ENCODE measurements around the gene CCDC157. TPM values are rescaled to one million over a fixed set of nuclear protein-coding genes. Genes with fewer than 3 reads are reported as not detected.

CCDC157 gene
- total and polyA plus RNA-seq, 9 of the 15 experiments (the other 6 are each of a cell fraction or from before 2014, with no cell fraction given): 0.04 to 1.3 (median 0.68) TPM

- DNase-seq (ENCODE audit: extremely low read depth in 1 of 4, low spot score in 3 of 4) (no peak), FAIRE-seq (no peak), ATAC-seq (no peak)
- intact Hi-C loops (cut with micrococcal nuclease) (no loop called here), in situ Hi-C loops (cut with MboI) (no loop called here)
- BruUV-seq (replicated peaks): no TSS peak
- ChIA-PET POLR2A (interaction anchor here (0.8 kb wide), 1 partner anchor 324 kb away, joined by 3 read pairs; no protein-coding TSS in a partner anchor), CTCF (ENCODE audit: low intra/inter-chr PET ratio) (no interaction called here)
- peaks cover 0 to 14% of the 10 kb centered on the region in 2 experiments; a peak in 3 of 5 replicates for H3K4me1 ChIP-seq (replicated peaks in 1 of 2; ENCODE audit: control insufficient read depth in 2 of 2, insufficient read depth in 2 of 2, low read length in 2 of 2)
- H4K20me1 ChIP-seq (replicated peaks; ENCODE audit: control insufficient read depth, insufficient read depth, low read length): no peaks in the 10 kb centered on the region; the same call in 1 of the 2 replicates
- no peak for TF ChIP-seq NR1H2 (CRISPR knock-in tag; IDR thresholded peaks at IDR 0.05)
- no peak for TF ChIP-seq ZNF431 (CRISPR knock-in tag; IDR thresholded peaks at IDR 0.05)
- TF ChIP-seq POU5F1 (IDR thresholded peaks at IDR 0.05; ENCODE audit: borderline replicate concordance, low read depth, low read length, partially characterized antibody): no peak
- no peak for TF ChIP-seq KLF1 (tag; IDR thresholded peaks at IDR 0.05)
- no peak for TF ChIP-seq RBM25 (IDR thresholded peaks at IDR 0.05; ENCODE audit: low read depth, low read length, severe bottlenecking)
- TF ChIP-seq SREBF1 (IDR thresholded peaks at IDR 0.05; ENCODE audit: borderline replicate concordance, low read depth, low read length): no peak
- no peak for TF ChIP-seq ZNF280A (IDR thresholded peaks at IDR 0.05; ENCODE audit: low read depth, partially characterized antibody)
- no peak for TF ChIP-seq ZNF316 (IDR thresholded peaks at IDR 0.05)
- no peak for TF ChIP-seq FOS (IDR thresholded peaks at IDR 0.05; ENCODE audit: extremely low read depth, insufficient read length)
- no peak for TF ChIP-seq PRMT5 (CRISPR knock-in tag; IDR thresholded peaks at IDR 0.05)
- no peak for TF ChIP-seq LCOR (CRISPR knock-in tag; IDR thresholded peaks at IDR 0.05)
- TF ChIP-seq ZNF589 (CRISPR knock-in tag; IDR thresholded peaks at IDR 0.05; ENCODE audit: low read depth): no peak
- TF ChIP-seq TEAD2 (tag; IDR thresholded peaks at IDR 0.05): no peak
- TF ChIP-seq SP2 (IDR thresholded peaks at IDR 0.05; ENCODE audit: extremely low read depth, low read depth, low read length, poor library complexity, severe bottlenecking): no peak
- TF ChIP-seq ARID3A (IDR thresholded peaks at IDR 0.05; ENCODE audit: borderline replicate concordance, low read depth, low read length): no peak
- TF ChIP-seq NFRKB (IDR thresholded peaks at IDR 0.05; ENCODE audit: low read depth): no peak
- no peak for TF ChIP-seq SPI1 (IDR thresholded peaks at IDR 0.05; ENCODE audit: borderline replicate concordance, low read depth, low read length)
- TF ChIP-seq BACH1 (tag; IDR thresholded peaks at IDR 0.05): no peak
- H2AFZ ChIP-seq (ENCODE audit: low read depth, low read length): no peak overlapping the region
- WGBS (ENCODE audit: insufficient coverage, low coverage, missing lambda C conversion rate): 100% methylated on average over 3 of the region's 3 CpGs
- H3K4me2 ChIP-seq (ENCODE audit: insufficient read depth, low read length): no peak overlapping the region
- no peak overlapping the region for H3K9ac ChIP-seq (ENCODE audit: insufficient read depth in 1 of 2, low read depth in 2 of 2, low read length in 2 of 2)
- H3K36me3 ChIP-seq (ENCODE audit: control insufficient read depth, insufficient read depth, low read length): peaks cover 74% of the 10 kb centered on the region
- no peaks in the 10 kb centered on the region for H3K27me3 ChIP-seq (ENCODE audit: control insufficient read depth in 2 of 2, insufficient read depth in 2 of 2, low read length in 2 of 2)
- H3K79me2 ChIP-seq (ENCODE audit: control insufficient read depth, insufficient read depth, low read length): peaks cover 73% of the 10 kb centered on the region
- H3K9me1 ChIP-seq (ENCODE audit: control insufficient read depth, insufficient read depth, low read length): no peaks in the 10 kb centered on the region
- no peak overlapping the region for H3K27ac ChIP-seq (ENCODE audit: extremely low read depth, low read depth, low read length)
- H3K9me3 ChIP-seq (replicated peaks; ENCODE audit: control insufficient read depth, insufficient read depth, low read depth, low read length): no peaks in the 10 kb centered on the region
- no peak overlapping the region for H3K4me3 ChIP-seq
Measured at GRCh38 chr22:30351226-30351625, 5.6 kb upstream of the CCDC157 start.
